IMR-90 (cell line): ENCODE data around the gene OPN1SW. TPM values are rescaled to one million over a fixed set of nuclear protein-coding genes. Genes with fewer than 3 reads are reported as not detected.
A peak's percentile ranks its signal among the peaks of the same experiment; 100 is the strongest.

ENCODE experiments used
- ATAC-seq: fragments of 200-7000 bp; cut with Tn5 transposase; 2 replicates; pipeline ENCODE4 v1.9.1; 2020; ENCODE audit warnings: low read depth, mild to moderate bottlenecking, moderate library complexity
- BruUV-seq: library from RNA; stranded (reverse); fragments of 400-500 nt; replicated peaks from 2 replicates; lab custom pipeline; 2021; lab: Mats Ljungman, UMichigan
- CTCF ChIA-PET: fragments of 300-600 bp; formaldehyde crosslinking; extraction: SDS; loops from one replicate; lab custom pipeline; 2021; ENCODE audit warnings: antibody characterized with exemption; lab: Yijun Ruan, JAX
- POLR2A ChIA-PET: fragments of 300-600 bp; sonication (Branson Sonifier 250); formaldehyde crosslinking; loops from one replicate; lab custom pipeline; 2022; ENCODE audit warnings: antibody characterized with exemption; ENCODE audit not compliant: unreplicated experiment; lab: Charles Lee
- DNase-seq: peaks from one replicate; pipeline ENCODE4 v3.0.0; 2013
- H2AFZ ChIP-seq: replicated peaks from 2 replicates; pipeline ENCODE3; 2013; ENCODE audit warnings: low read length, mild to moderate bottlenecking; ENCODE audit not compliant: poor library complexity
- H2AK5ac ChIP-seq: 2 replicates; pipeline ENCODE4 v1.6.1; 2013; ENCODE audit warnings: low read depth, low read length, inconsistent platforms
- H2AK9ac ChIP-seq: replicated peaks from 2 replicates; pipeline ENCODE3; 2013; ENCODE audit warnings: mild to moderate bottlenecking, low read depth, low read length, moderate library complexity; ENCODE audit not compliant: poor library complexity
- H2BK120ac ChIP-seq: 2 replicates; pipeline ENCODE4 v1.6.1; 2013; ENCODE audit warnings: low read depth, low read length, inconsistent platforms
- H2BK15ac ChIP-seq: 3 replicates; pipeline ENCODE4 v1.6.1; 2013; ENCODE audit warnings: low read depth, low read length, inconsistent platforms
- H2BK20ac ChIP-seq: 2 replicates; pipeline ENCODE4 v1.6.1; 2013; ENCODE audit warnings: low read depth, mild to moderate bottlenecking, inconsistent platforms, low read length, moderate library complexity
- H2BK5ac ChIP-seq: 2 replicates; pipeline ENCODE4 v1.6.1; 2013; ENCODE audit warnings: mild to moderate bottlenecking, low read depth, low read length, inconsistent platforms; ENCODE audit not compliant: poor library complexity, severe bottlenecking
- H3K14ac ChIP-seq: replicated peaks from 2 replicates; pipeline ENCODE4 v1.6.1; 2013; ENCODE audit warnings: low read depth, low read length, inconsistent platforms
- H3K18ac ChIP-seq: 2 replicates; pipeline ENCODE4 v1.6.1; 2013; ENCODE audit warnings: low read depth, low read length, control low read depth
- H3K23ac ChIP-seq: 2 replicates; pipeline ENCODE4 v1.6.1; 2013; ENCODE audit warnings: low read depth, low read length, inconsistent platforms
- H3K27ac ChIP-seq: 2 replicates; pipeline ENCODE4 v1.5.1; 2013; ENCODE audit warnings: mild to moderate bottlenecking, control low read depth, low read length; ENCODE audit not compliant: insufficient read depth
- H3K27me3 ChIP-seq: 2 replicates; pipeline ENCODE4 v1.6.1; 2013; ENCODE audit warnings: low read length; ENCODE audit not compliant: control insufficient read depth, insufficient read depth
- H3K36me3 ChIP-seq: 2 replicates; pipeline ENCODE4 v1.6.1; 2013; ENCODE audit warnings: low read length, mixed read lengths; ENCODE audit not compliant: control insufficient read depth, insufficient read depth
- H3K4ac ChIP-seq: 2 replicates; pipeline ENCODE4 v1.6.1; 2013; ENCODE audit warnings: low read depth, low read length, inconsistent platforms
- H3K4me1 ChIP-seq: 2 replicates; pipeline ENCODE4 v1.6.1; 2013; ENCODE audit warnings: low read length, mixed read lengths; ENCODE audit not compliant: control insufficient read depth, insufficient read depth
- H3K4me2 ChIP-seq: 2 replicates; pipeline ENCODE4 v1.6.1; 2013; ENCODE audit warnings: low read depth, mild to moderate bottlenecking, control low read depth, low read length, moderate library complexity
- H3K4me3 ChIP-seq: 2 replicates; pipeline ENCODE4 v1.5.1; 2013; ENCODE audit warnings: low read depth, mild to moderate bottlenecking, control low read depth, low read length, moderate library complexity; ENCODE audit not compliant: insufficient read depth
- H3K56ac ChIP-seq: 2 replicates; pipeline ENCODE4 v1.6.1; 2013; ENCODE audit warnings: low read length, inconsistent platforms; ENCODE audit not compliant: insufficient read depth; ENCODE audit errors: extremely low read depth
- H3K79me1 ChIP-seq, 2 experiments: 2 replicates each; pipeline ENCODE4 v1.6.1; 2013; ENCODE audit warnings: low read length in 2 of 2, inconsistent platforms in 1 of 2, low read depth in 1 of 2
- H3K9ac ChIP-seq: 2 replicates; pipeline ENCODE4 v1.6.1; 2013; ENCODE audit warnings: low read depth, low read length, control low read depth
- H3K9me1 ChIP-seq: 2 replicates; pipeline ENCODE4 v1.6.1; 2013; ENCODE audit warnings: low read length, inconsistent platforms; ENCODE audit not compliant: insufficient read depth
- H3K9me3 ChIP-seq: 2 replicates; pipeline ENCODE4 v1.6.1; 2013; ENCODE audit warnings: low read length; ENCODE audit not compliant: control insufficient read depth, insufficient read depth
- H4K20me1 ChIP-seq: 2 replicates; pipeline ENCODE4 v1.6.1; 2013; ENCODE audit warnings: low read length, inconsistent platforms; ENCODE audit not compliant: insufficient read depth
- H4K5ac ChIP-seq: 2 replicates; pipeline ENCODE4 v1.6.1; 2013; ENCODE audit warnings: mild to moderate bottlenecking, low read depth, low read length, control low read depth
- H4K8ac ChIP-seq, 2 experiments: 2 replicates each; pipeline ENCODE4 v1.6.1; 2013; ENCODE audit warnings: low read depth in 2 of 2, low read length in 2 of 2, control low read depth in 1 of 2, inconsistent platforms in 1 of 2
- H4K91ac ChIP-seq: 2 replicates; pipeline ENCODE4 v1.6.1; 2013; ENCODE audit warnings: low read depth, low read length, inconsistent platforms; ENCODE audit not compliant: insufficient read depth
- BHLHE40 ChIP-seq: fragments of 150-350 bp; IDR thresholded peaks from 2 replicates; pipeline ENCODE4 v1.6.1; 2016; ENCODE audit warnings: mild to moderate bottlenecking, low read depth, low read length
- MAFK ChIP-seq: IDR thresholded peaks from 2 replicates; pipeline ENCODE4 v1.6.1; 2012; ENCODE audit warnings: low read depth, low read length, improper control_type of control experiment
- WGBS, 2 experiments: methylation state at CpG; one replicate each; pipeline versions ENCODE4 v1.1.5 to v1.1.7; 2013; ENCODE audit warnings: missing lambda C conversion rate in 2 of 2; ENCODE audit not compliant: insufficient read length in 1 of 2; ENCODE audit errors: extremely low coverage in 2 of 2; 5-methylcytosine and 5-hydroxymethylcytosine counted together
- dilution Hi-C: fragments of 300-500 bp; cut with HindIII; formaldehyde crosslinking; loops from one replicate; pipeline ENCODE4 v1.14.3; 2018; ENCODE audit warnings: low sequenced_read_pairs; ENCODE audit not compliant: unreplicated experiment
- in situ Hi-C: fragments of 300-500 bp; cut with MboI; formaldehyde crosslinking; loops from 3 replicates; pipeline ENCODE4 v1.14.3; 2019; ENCODE audit warnings: low sequenced_read_pairs, inconsistent platforms, mixed read lengths
- intact Hi-C: fragments of 100-400 bp; cut with micrococcal nuclease; formaldehyde crosslinking; loops from 2 replicates; pipeline ENCODE4 v1.10.0; 2022
- polyA plus RNA-seq, 3 experiments: library from polyadenylated mRNA; depleted of rRNA; stranded (reverse); fragments of >200 nt; gene quantifications; 2 replicates each; pipeline ENCODE4 v1.2.3, GENCODE V29; 2012; ENCODE audit warnings: low replicate concordance in 1 of 3
- total RNA-seq: library from RNA; depleted of rRNA; stranded (reverse); fragments of >200 nt; gene quantifications from 2 replicates; pipeline ENCODE4 v1.2.3, GENCODE V29; 2012

The OPN1SW gene
- total and polyA plus RNA-seq, 2 of the 4 experiments (the other 2 are of a cell fraction) = not detected

DNA sequence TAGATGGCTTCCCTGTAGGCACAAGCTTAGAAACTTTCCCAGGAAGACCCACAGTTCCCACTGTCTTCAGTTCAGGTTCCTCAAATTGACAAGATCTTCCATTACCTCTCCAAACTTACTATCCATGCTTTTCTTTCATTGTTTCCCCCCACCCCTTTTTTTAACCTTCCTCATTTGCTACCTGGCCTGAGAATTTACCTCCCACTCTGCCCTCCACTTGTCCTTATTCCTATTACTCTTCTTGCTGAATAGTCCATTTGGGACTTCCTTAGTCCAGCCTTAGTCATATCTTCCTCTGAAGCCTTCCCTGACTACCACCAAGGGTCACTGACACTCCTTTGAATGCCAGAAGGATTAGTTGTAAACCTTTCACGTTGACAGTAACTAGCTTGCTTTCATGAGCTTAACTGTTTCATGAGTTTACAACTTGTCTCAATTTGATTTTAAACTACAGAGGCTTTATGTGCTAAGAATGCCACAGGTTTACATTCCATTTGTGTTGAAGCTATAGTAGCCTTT is 37.7 kb downstream of the OPN1SW start:
- Histone ChIP-seq H3K4me3 (no peak overlapping the region), H4K8ac (peak overlapping the region; percentile 94 to 96; a peak in 3 of 4 replicates), H3K18ac (peak overlapping the region; percentile 36; the same call in 1 of the 2 replicates), H3K27ac (peak overlapping the region; percentile 5; the same call in 1 of the 2 replicates), H2AK5ac (no peak overlapping the region), H3K9ac (no peak overlapping the region; the same call in 1 of the 2 replicates), H3K23ac (peak overlapping the region; percentile 77; the same call in 1 of the 2 replicates), H2BK15ac (peak overlapping the region; percentile 0; the same call in 1 of the 3 replicates), H3K9me1 (peaks cover 10% of the 10 kb centered on the region; the same call in 1 of the 2 replicates), H3K36me3 (no peaks in the 10 kb centered on the region), H3K79me1 (peaks cover 0 to 8% of the 10 kb centered on the region in 2 experiments; a peak in 2 of 4 replicates), H4K20me1 (peaks cover 38% of the 10 kb centered on the region), H2BK5ac (peak overlapping the region; percentile 86), H3K4ac (peak overlapping the region; percentile 82), H2BK20ac (peak overlapping the region; percentile 24; the same call in 1 of the 2 replicates), H3K27me3 (peaks cover 5% of the 10 kb centered on the region), H3K4me2 (peak overlapping the region; percentile 83; the same call in 1 of the 2 replicates), H2AK9ac (no peak overlapping the region), H4K91ac (peak overlapping the region; percentile 17; the same call in 1 of the 2 replicates), H3K4me1 (peaks cover 5% of the 10 kb centered on the region), H3K56ac (peak overlapping the region; percentile 90), H3K14ac (peak overlapping the region; percentile 46; the same call in 1 of the 2 replicates), H2BK120ac (peak overlapping the region; percentile 77), H2AFZ (no peak overlapping the region), H3K9me3 (no peaks in the 10 kb centered on the region), H4K5ac (peak overlapping the region; percentile 31; the same call in 1 of the 2 replicates)
- WGBS, 2 experiments = no CpG with 5 or more reads among the region's 1 CpG
- ChIA-PET CTCF (interaction anchor here (1.0 to 1.4 kb wide), 3 partner anchors 9 to 24 kb away, joined by 3 read pairs; no protein-coding TSS in a partner anchor), POLR2A (interaction anchor here (0.6 to 1.5 kb wide), 3 partner anchors 9 to 20 kb away, joined by 3 read pairs; no protein-coding TSS in a partner anchor)
- BruUV-seq = no TSS peak
- TF ChIP-seq MAFK (peak; percentile 19; the same call in 1 of the 2 replicates), BHLHE40 (no peak)
- ATAC-seq (peak; percentile 5; the same call in 1 of the 2 replicates), DNase-seq (peak; percentile 85)
- dilution Hi-C loops = no loop called here
- intact Hi-C loops = no loop called here
- in situ Hi-C loops = no loop called here
